ENCODE results near the gene AP1M1.
"Not testable (repeated sequence)": the region's sequence is repeated elsewhere in the genome, so short reads cannot be mapped to it uniquely, and the experiment has no call there.

The AP1M1 gene

DNA sequence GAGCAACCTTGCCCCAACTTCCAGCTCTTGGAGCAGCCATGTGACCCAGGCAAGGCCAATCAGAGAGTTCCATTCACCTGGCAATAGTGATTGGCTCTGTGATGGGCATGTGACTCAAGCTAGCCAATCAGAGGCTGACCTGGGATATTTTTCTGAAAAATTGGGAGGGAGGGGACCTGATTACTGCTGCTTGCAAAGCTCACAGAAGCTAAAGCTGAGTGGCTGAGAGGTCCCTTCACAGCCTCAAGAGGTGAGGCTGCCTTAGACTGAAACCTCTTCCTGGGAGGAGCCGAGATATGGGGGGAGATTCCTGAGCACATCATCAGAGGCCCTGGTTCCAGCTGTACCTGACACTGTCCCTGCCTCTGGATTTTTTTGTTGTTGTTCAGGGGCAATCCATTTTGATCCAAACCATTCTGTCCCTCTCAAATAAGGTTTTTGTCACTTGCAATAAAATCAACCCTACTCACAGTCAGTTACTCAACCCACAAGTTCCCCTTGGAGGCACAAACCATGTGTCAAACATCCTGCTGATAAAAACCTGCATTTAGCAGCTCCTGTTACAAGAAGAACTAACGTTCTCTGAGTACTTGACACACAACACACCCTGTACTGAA lies 29.1 kb upstream of the AP1M1 start:
- peaks cover 6% of the 10 kb centered on the region for H3K9me3 Mint-ChIP-seq
- H3K4me1 Mint-ChIP-seq (ENCODE audit: low read depth): peaks cover 6% of the 10 kb centered on the region
- no peaks in the 10 kb centered on the region for H3K36me3 Mint-ChIP-seq (ENCODE audit: low read depth)
- H3K27ac Mint-ChIP-seq: peak overlapping the region; percentile 69
- H3K27me3 Mint-ChIP-seq (ENCODE audit: low read depth): no peaks in the 10 kb centered on the region
- no peak overlapping the region for H3K4me3 Mint-ChIP-seq

DNA sequence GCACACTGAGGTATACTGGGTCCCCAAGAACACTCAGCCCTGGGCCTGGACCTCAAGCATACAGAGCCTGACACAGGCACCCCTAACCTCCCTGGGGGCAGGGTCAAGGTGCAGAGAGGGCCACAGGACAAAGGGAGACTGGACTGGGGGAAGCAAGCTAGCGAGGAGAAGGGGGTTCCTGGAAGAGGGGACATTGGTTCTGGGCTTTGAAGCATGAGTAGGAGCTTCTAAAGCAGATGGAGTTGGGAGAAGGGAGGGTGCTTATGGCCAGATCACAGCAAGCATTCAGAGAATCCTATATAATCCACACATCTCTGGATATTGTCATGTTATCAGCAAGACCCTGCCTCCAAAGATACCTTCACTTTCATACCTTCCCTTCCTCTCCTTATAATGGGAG lies 27.6 kb upstream of the AP1M1 start:
- H3K4me1 Mint-ChIP-seq (ENCODE audit: low read depth): peaks cover 6% of the 10 kb centered on the region
- no peaks in the 10 kb centered on the region for H3K27me3 Mint-ChIP-seq (ENCODE audit: low read depth)
- no peak overlapping the region for H3K4me3 Mint-ChIP-seq
- no peak overlapping the region for H3K27ac Mint-ChIP-seq
- H3K36me3 Mint-ChIP-seq (ENCODE audit: low read depth): no peaks in the 10 kb centered on the region
- H3K9me3 Mint-ChIP-seq: peaks cover 6% of the 10 kb centered on the region

- H3K27me3 Mint-ChIP-seq (ENCODE audit: low read depth): no peaks in the 10 kb centered on the region
- H3K4me1 Mint-ChIP-seq (ENCODE audit: low read depth): peaks cover 1% of the 10 kb centered on the region
- no peaks in the 10 kb centered on the region for H3K36me3 Mint-ChIP-seq (ENCODE audit: low read depth)
- H3K9me3 Mint-ChIP-seq: no peaks in the 10 kb centered on the region
- H3K4me3 Mint-ChIP-seq: no peak overlapping the region
- no peak overlapping the region for H3K27ac Mint-ChIP-seq
These were observed 21.8 kb upstream of the AP1M1 start for GRCh38 chr19:16175954-16176353.

GRCh38 chr19:16178866-16179265 lies 18.8 kb upstream of the AP1M1 start:
- H3K36me3 Mint-ChIP-seq (ENCODE audit: low read depth); H3K27me3 Mint-ChIP-seq (ENCODE audit: low read depth); H3K4me1 Mint-ChIP-seq (ENCODE audit: low read depth); H3K4me3 Mint-ChIP-seq; H3K9me3 Mint-ChIP-seq: not testable (repeated sequence)
- H3K27ac Mint-ChIP-seq: peak overlapping the region; percentile 5

- Mint-ChIP-seq H3K4me1 (ENCODE audit: low read depth) (peaks cover 12% of the 10 kb centered on the region), H3K9me3 (no peaks in the 10 kb centered on the region), H3K36me3 (ENCODE audit: low read depth) (peaks cover 6% of the 10 kb centered on the region), H3K27ac (no peak overlapping the region), H3K27me3 (ENCODE audit: low read depth) (no peaks in the 10 kb centered on the region), H3K4me3 (no peak overlapping the region)
These were observed 17.1 kb upstream of the AP1M1 start for GRCh38 chr19:16180611-16181010.

DNA sequence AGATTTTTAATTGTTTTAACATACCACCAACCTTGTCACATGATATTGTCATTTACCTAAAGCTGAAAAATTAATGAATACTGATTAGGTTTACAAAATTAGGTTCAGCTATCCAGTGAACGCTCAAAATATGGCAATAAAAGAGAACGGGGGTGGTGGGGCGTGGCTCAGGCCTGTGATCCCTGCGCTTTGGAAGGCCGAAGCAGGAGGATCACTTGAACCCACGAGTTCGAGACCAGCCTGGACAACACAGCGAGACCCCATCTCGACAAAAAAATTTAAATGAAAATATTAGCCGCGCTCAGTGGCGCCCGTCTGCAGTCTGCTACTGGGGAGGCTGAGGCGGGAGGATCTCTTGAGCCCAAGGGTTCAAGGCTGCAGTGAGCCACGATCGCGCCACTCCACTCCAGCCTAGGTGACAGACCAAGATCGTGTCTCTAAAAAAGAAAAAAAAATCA lies 13.0 kb upstream of the AP1M1 start:
- H3K9me3 Mint-ChIP-seq: no peaks in the 10 kb centered on the region
- H3K4me3 Mint-ChIP-seq: peak overlapping the region; percentile 88
- peaks cover 28% of the 10 kb centered on the region for H3K4me1 Mint-ChIP-seq (ENCODE audit: low read depth)
- H3K27ac Mint-ChIP-seq: peak overlapping the region; percentile 86
- no peaks in the 10 kb centered on the region for H3K27me3 Mint-ChIP-seq (ENCODE audit: low read depth)
- H3K36me3 Mint-ChIP-seq (ENCODE audit: low read depth): peaks cover 23% of the 10 kb centered on the region

DNA sequence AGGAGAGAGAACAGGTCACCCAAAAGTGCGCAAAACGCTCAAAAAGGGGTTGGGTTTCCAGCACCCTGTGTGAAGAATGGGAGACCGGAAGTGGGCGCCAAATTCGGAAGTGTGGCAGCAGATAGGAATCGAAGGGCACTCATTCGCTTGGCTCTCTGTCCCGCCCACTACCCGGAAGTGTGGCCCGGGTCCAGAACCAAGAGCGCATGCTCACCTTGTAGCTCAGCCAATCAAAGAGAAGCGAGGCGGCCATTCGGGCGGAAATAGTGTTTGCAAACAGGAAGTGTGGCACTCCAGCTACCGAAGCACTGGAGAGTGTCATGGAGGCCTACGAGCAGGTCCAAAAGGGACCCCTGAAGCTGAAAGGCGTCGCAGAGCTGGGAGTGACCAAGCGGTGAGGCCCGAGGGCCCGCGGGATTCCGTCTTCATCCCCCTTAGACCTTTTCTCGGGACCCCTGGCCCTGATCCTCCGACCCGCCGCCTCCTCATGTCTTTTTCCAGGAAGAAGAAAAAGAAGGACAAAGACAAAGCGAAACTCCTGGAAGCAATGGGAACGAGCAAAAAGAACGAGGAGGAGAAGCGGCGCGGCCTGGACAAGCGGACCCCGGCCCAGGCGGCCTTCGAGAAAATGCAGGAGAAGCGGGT lies 12.5 kb upstream of the AP1M1 start, which contains the start of gene FAM32A:
TSS of gene FAM32A (plus strand) at position 288 of the 645 bp plus-strand sequence. CDS start at position 321, 33 bp downstream.
- Mint-ChIP-seq H3K4me3 (peak within 1 kb of the TSS; percentile 88), H3K4me1 (ENCODE audit: low read depth) (peaks cover 28% of the 10 kb centered on the region), H3K27ac (peak within 1 kb of the TSS; percentile 86), H3K9me3 (no peaks in the 10 kb centered on the region), H3K27me3 (ENCODE audit: low read depth) (no peaks in the 10 kb centered on the region), H3K36me3 (ENCODE audit: low read depth) (peaks cover 26% of the 10 kb centered on the region)

GRCh38 chr19:16185768-16186123 lies 12.0 kb upstream of the AP1M1 start:
- no peaks in the 10 kb centered on the region for H3K27me3 Mint-ChIP-seq (ENCODE audit: low read depth)
- peaks cover 30% of the 10 kb centered on the region for H3K36me3 Mint-ChIP-seq (ENCODE audit: low read depth)
- H3K4me3 Mint-ChIP-seq: peak overlapping the region; percentile 88
- peaks cover 28% of the 10 kb centered on the region for H3K4me1 Mint-ChIP-seq (ENCODE audit: low read depth)
- H3K27ac Mint-ChIP-seq: peak overlapping the region; percentile 86
- H3K9me3 Mint-ChIP-seq: no peaks in the 10 kb centered on the region

GRCh38 chr19:16188521-16188920 lies 9.2 kb upstream of the AP1M1 start:
- Mint-ChIP-seq H3K9me3 (no peaks in the 10 kb centered on the region), H3K27me3 (ENCODE audit: low read depth) (no peaks in the 10 kb centered on the region), H3K4me1 (ENCODE audit: low read depth) (peaks cover 21% of the 10 kb centered on the region), H3K4me3 (no peak overlapping the region), H3K36me3 (ENCODE audit: low read depth) (peaks cover 44% of the 10 kb centered on the region), H3K27ac (no peak overlapping the region)

DNA sequence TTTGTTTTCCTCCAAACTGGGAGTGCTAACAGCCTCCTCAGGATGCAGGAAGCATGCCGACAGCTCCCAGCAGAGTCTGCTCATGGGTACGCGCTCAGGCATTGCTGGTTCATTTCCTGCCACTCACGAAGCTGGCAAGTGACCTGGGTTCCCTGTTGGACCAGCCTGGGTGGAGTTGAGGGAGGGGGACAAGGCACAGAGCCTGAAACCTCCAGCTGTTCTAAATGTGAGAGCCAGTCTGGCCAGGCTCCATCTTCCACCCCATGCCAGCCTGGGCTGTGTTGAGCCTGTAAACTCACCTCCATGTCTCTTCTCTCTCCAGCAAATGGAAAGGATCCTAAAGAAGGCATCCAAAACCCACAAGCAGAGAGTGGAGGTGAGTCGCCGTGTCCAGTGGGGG lies 7.5 kb upstream of the AP1M1 start:
- H3K36me3 Mint-ChIP-seq (ENCODE audit: low read depth): peaks cover 42% of the 10 kb centered on the region
- H3K4me1 Mint-ChIP-seq (ENCODE audit: low read depth): peaks cover 17% of the 10 kb centered on the region
- H3K27ac Mint-ChIP-seq: no peak overlapping the region
- no peak overlapping the region for H3K4me3 Mint-ChIP-seq
- no peaks in the 10 kb centered on the region for H3K9me3 Mint-ChIP-seq
- no peaks in the 10 kb centered on the region for H3K27me3 Mint-ChIP-seq (ENCODE audit: low read depth)

DNA sequence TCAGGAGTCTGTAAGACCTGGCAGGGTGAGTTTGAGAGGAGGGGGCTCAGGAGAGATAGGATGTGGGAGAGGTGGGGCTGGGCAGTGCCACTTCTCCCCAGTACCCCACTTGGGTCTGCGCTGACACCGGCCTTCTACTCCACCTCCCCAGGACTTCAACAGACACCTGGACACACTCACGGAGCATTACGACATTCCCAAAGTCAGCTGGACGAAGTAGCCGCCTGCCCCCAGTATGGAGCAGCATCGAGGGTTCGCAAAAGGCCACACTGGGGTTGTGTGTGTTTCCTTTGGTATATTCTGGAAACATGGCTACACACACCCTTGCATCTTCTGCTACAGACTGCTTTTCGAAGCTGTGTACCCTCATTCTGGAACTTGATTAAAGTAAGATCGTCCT lies 7.0 kb upstream of the AP1M1 start:
- H3K4me1 Mint-ChIP-seq (ENCODE audit: low read depth): peaks cover 17% of the 10 kb centered on the region
- H3K9me3 Mint-ChIP-seq: no peaks in the 10 kb centered on the region
- peaks cover 38% of the 10 kb centered on the region for H3K36me3 Mint-ChIP-seq (ENCODE audit: low read depth)
- no peak overlapping the region for H3K4me3 Mint-ChIP-seq
- H3K27me3 Mint-ChIP-seq (ENCODE audit: low read depth): no peaks in the 10 kb centered on the region
- no peak overlapping the region for H3K27ac Mint-ChIP-seq

DNA sequence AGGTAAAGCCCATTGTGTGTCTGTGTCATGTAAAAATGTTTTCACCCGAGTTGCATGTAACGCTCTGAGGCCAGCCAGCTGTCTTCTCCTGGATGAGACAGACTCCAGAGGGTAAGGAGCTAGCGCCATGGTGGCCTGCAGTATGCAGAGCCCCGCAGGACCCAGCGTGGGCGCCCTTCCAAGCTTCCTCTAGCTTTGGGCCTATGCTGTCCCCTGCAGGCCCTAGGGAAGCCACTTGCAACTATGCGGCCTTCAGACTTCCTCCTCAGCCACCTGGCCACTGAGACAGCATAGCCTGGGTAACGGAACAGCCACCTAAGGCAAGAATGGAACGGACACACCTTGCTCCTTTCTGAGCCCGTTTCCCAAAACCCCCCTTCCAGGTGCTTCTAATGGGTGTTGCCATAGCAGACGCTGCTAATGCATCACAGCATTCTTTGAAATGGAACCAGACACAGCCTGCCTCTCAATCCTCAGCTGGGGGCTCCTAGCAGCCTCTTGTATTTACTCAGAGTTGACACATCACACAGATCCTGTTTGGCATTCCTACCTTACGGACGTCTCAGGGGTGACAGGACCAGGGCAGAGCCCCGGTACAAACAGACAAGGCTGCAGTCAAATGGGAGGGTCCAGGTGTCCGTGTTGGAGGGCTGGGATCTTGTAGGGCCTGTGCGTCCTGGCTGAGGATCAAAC lies 6.3 kb upstream of the AP1M1 start:
- H3K27ac Mint-ChIP-seq: no peak overlapping the region
- H3K4me3 Mint-ChIP-seq: no peak overlapping the region
- no peaks in the 10 kb centered on the region for H3K9me3 Mint-ChIP-seq
- peaks cover 17% of the 10 kb centered on the region for H3K4me1 Mint-ChIP-seq (ENCODE audit: low read depth)
- peaks cover 38% of the 10 kb centered on the region for H3K36me3 Mint-ChIP-seq (ENCODE audit: low read depth)
- no peaks in the 10 kb centered on the region for H3K27me3 Mint-ChIP-seq (ENCODE audit: low read depth)

- Mint-ChIP-seq H3K4me3 (no peak overlapping the region), H3K27me3 (ENCODE audit: low read depth) (no peaks in the 10 kb centered on the region), H3K4me1 (ENCODE audit: low read depth) (peaks cover 10% of the 10 kb centered on the region), H3K36me3 (ENCODE audit: low read depth) (peaks cover 26% of the 10 kb centered on the region), H3K27ac (no peak overlapping the region), H3K9me3 (no peaks in the 10 kb centered on the region)
These were observed 4.2 kb upstream of the AP1M1 start for GRCh38 chr19:16193466-16193865.

DNA sequence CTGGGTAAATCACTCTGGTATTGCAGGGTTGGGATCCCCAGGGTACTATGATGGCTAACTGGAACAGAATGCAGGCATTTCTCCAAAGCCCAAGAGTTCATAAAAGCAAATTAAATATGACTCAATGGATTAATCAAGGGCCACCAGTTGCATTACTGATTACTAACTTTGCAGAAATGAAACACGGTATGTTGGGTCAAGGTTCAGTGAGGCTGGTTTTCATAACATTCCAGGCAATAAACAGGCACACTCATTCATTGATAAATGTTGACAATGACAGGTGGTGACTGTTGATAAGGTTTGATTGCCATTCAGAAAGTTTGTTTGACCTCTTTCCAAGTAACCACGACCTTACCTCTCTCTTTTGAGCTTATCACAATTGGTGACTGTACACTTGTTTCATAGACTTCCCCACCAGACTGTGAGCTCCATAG lies 506 bp upstream of the AP1M1 start:
- peaks cover 31% of the 10 kb centered on the region for H3K4me1 Mint-ChIP-seq (ENCODE audit: low read depth)
- H3K27me3 Mint-ChIP-seq (ENCODE audit: low read depth): no peaks in the 10 kb centered on the region
- H3K9me3 Mint-ChIP-seq: no peaks in the 10 kb centered on the region
- peaks cover 22% of the 10 kb centered on the region for H3K36me3 Mint-ChIP-seq (ENCODE audit: low read depth)
- H3K27ac Mint-ChIP-seq: peak overlapping the region; percentile 93
- H3K4me3 Mint-ChIP-seq: peak overlapping the region; percentile 92

- Mint-ChIP-seq H3K27ac (no peak overlapping the region), H3K9me3 (no peaks in the 10 kb centered on the region), H3K4me3 (peak overlapping the region; percentile 75), H3K27me3 (ENCODE audit: low read depth) (no peaks in the 10 kb centered on the region), H3K36me3 (ENCODE audit: low read depth) (peaks cover 30% of the 10 kb centered on the region), H3K4me1 (ENCODE audit: low read depth) (peaks cover 38% of the 10 kb centered on the region)
These were observed 600 bp downstream of the AP1M1 start for GRCh38 chr19:16198370-16198651.
